SK-N-SH treated with all-trans-retinoic acid at 6 μM for 48 hours (cell line): ENCODE measurements around the gene PTCD1.
"Not testable (repeated sequence)": the region's sequence is repeated elsewhere in the genome, so short reads cannot be mapped to it uniquely, and the experiment has no call there.

Experiments used
- ATAC-seq: fragments of 200-7000 bp; cut with Tn5 transposase; 3 replicates; pipeline ENCODE4 v1.9.1; 2020; ENCODE audit warnings: mild to moderate bottlenecking, moderate library complexity
- ARNTL ChIP-seq: fragments of 450-650 bp; formaldehyde crosslinking; IDR thresholded peaks from 2 replicates; pipeline ENCODE4 v1.5.0; 2020; ENCODE audit warnings: low read depth, mild to moderate bottlenecking, moderate library complexity, borderline replicate concordance
- BACH2 ChIP-seq: fragments of 250-450 bp; sonication (Bioruptor Pico); IDR thresholded peaks from 2 replicates; pipeline ENCODE4 v1.9.0; 2021; ENCODE audit warnings: mild to moderate bottlenecking, borderline replicate concordance
- CREB5 ChIP-seq: fragments of 250-450 bp; sonication (Bioruptor Pico); IDR thresholded peaks from 2 replicates; pipeline ENCODE4 v1.5.1; 2020; ENCODE audit warnings: low read depth, mild to moderate bottlenecking, moderate library complexity
- GLIS3 ChIP-seq: fragments of 250-450 bp; sonication (Bioruptor Pico); IDR thresholded peaks from 2 replicates; pipeline ENCODE4 v1.5.0; 2020; ENCODE audit warnings: mild to moderate bottlenecking, moderate library complexity
- ISL1 ChIP-seq: fragments of 250-450 bp; sonication (Bioruptor Pico); IDR thresholded peaks from 2 replicates; pipeline ENCODE4 v2.1.2; 2022; ENCODE audit warnings: mild to moderate bottlenecking, moderate library complexity
- TCF4 ChIP-seq: fragments of 250-450 bp; sonication (Bioruptor Pico); IDR thresholded peaks from 2 replicates; pipeline ENCODE4 v1.8.0; 2021; ENCODE audit warnings: mild to moderate bottlenecking, moderate library complexity, borderline replicate concordance
- ZC3H10 ChIP-seq: fragments of 250-450 bp; sonication (Bioruptor Pico); IDR thresholded peaks from 2 replicates; pipeline ENCODE4 v1.5.1; 2021; ENCODE audit warnings: mild to moderate bottlenecking, moderate library complexity
- ZFP3 ChIP-seq: fragments of 250-450 bp; sonication (Bioruptor Pico); IDR thresholded peaks from 2 replicates; pipeline ENCODE4 v1.5.0; 2020; ENCODE audit warnings: mild to moderate bottlenecking, moderate library complexity
- ZFP30 ChIP-seq: fragments of 450-650 bp; formaldehyde crosslinking; IDR thresholded peaks from 2 replicates; pipeline ENCODE4 v1.5.0; 2022; ENCODE audit warnings: mild to moderate bottlenecking, moderate library complexity
- ZNF565 ChIP-seq: fragments of 450-650 bp; formaldehyde crosslinking; conservative IDR thresholded peaks from 2 replicates; pipeline ENCODE4 v1.5.0; 2020; ENCODE audit warnings: low read depth, mild to moderate bottlenecking, moderate library complexity
- ZNF70 ChIP-seq: fragments of 450-650 bp; formaldehyde crosslinking; IDR thresholded peaks from 2 replicates; pipeline ENCODE4 v1.5.0; 2020; ENCODE audit warnings: mild to moderate bottlenecking, moderate library complexity
- ZNF8 ChIP-seq: fragments of 450-650 bp; formaldehyde crosslinking; IDR thresholded peaks from 2 replicates; pipeline ENCODE4 v1.5.0; 2020; ENCODE audit warnings: mild to moderate bottlenecking, moderate library complexity
- TF ChIP-seq, protein P1 (sequence below): fragments of 250-450 bp; sonication (Bioruptor Pico); IDR thresholded peaks from 2 replicates; pipeline ENCODE4 v1.8.0; 2020; ENCODE audit warnings: mild to moderate bottlenecking, moderate library complexity, borderline replicate concordance
- TF ChIP-seq, protein P2 (sequence below): fragments of 250-450 bp; sonication (Bioruptor Pico); IDR thresholded peaks from 2 replicates; pipeline ENCODE4 v1.5.0; 2020; ENCODE audit warnings: mild to moderate bottlenecking, moderate library complexity
- TF ChIP-seq, protein P3 (sequence below): fragments of 250-450 bp; sonication (Bioruptor Pico); IDR thresholded peaks from 2 replicates; pipeline ENCODE4 v1.5.1; 2021; ENCODE audit warnings: mild to moderate bottlenecking, moderate library complexity

The PTCD1 gene

GRCh38 chr7:99387912-99388311 lies 50.7 kb downstream of the PTCD1 start:
- TF ChIP-seq, protein P1, sequence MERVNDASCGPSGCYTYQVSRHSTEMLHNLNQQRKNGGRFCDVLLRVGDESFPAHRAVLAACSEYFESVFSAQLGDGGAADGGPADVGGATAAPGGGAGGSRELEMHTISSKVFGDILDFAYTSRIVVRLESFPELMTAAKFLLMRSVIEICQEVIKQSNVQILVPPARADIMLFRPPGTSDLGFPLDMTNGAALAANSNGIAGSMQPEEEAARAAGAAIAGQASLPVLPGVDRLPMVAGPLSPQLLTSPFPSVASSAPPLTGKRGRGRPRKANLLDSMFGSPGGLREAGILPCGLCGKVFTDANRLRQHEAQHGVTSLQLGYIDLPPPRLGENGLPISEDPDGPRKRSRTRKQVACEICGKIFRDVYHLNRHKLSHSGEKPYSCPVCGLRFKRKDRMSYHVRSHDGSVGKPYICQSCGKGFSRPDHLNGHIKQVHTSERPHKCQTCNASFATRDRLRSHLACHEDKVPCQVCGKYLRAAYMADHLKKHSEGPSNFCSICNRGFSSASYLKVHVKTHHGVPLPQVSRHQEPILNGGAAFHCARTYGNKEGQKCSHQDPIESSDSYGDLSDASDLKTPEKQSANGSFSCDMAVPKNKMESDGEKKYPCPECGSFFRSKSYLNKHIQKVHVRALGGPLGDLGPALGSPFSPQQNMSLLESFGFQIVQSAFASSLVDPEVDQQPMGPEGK: no peak
- TF ChIP-seq CREB5 (CRISPR knock-in tag): no peak
- no peak for TF ChIP-seq ARNTL (CRISPR knock-in tag)
- no peak for TF ChIP-seq BACH2 (CRISPR knock-in tag)
- no peak for ATAC-seq

GRCh38 chr7:99387239-99387635 lies 51.4 kb downstream of the PTCD1 start:
- not testable (repeated sequence) for ATAC-seq
- TF ChIP-seq GLIS3 (CRISPR knock-in tag): 0 out of 2 replicates have a peak, but pooled peaks have one; percentile 38
- TF ChIP-seq, all 23 proteins: peak for 1; not testable (repeated sequence) for 22

DNA sequence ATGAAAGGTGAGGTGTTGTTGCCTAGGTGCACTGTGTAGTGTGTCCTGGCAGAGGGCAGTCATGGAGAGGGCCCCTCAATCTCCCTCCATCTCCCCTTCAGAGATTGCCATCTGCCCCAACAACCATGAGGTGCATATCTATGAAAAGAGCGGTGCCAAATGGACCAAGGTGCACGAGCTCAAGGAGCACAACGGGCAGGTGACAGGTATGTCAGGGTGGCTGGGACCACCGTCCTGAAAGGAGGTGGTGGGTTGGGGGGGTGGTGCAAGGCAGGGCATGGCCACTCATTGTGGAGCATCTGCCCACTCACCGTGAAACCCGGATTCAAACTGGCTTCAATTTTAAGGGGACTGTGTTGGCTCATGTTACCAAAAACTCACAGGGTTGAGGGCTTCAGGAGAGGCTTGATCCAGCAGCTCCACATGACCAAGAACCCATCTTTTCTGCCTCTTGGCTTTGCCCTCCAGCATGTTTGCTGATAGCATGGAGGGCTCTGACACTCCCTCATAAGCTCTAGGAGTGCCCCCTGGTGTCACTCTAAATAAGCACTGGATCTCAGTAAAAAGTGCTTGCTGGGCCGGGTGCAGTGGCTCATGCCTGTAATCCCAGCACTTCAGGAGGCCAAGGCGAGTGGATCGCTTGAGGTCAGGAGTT lies 51.9 kb downstream of the PTCD1 start:
- peak; percentile 50 for ATAC-seq
- TF ChIP-seq CREB5 (CRISPR knock-in tag): no peak
- no peak for TF ChIP-seq ZNF70 (CRISPR knock-in tag)
- TF ChIP-seq ZNF565 (CRISPR knock-in tag): no peak
- TF ChIP-seq ZFP3 (CRISPR knock-in tag): no peak
- TF ChIP-seq ZNF8 (CRISPR knock-in tag): no peak
- TF ChIP-seq TCF4: no peak
- TF ChIP-seq BACH2 (CRISPR knock-in tag): no peak
- no peak for TF ChIP-seq ISL1 (CRISPR knock-in tag)
- TF ChIP-seq, all 23 proteins: peak for 0

DNA sequence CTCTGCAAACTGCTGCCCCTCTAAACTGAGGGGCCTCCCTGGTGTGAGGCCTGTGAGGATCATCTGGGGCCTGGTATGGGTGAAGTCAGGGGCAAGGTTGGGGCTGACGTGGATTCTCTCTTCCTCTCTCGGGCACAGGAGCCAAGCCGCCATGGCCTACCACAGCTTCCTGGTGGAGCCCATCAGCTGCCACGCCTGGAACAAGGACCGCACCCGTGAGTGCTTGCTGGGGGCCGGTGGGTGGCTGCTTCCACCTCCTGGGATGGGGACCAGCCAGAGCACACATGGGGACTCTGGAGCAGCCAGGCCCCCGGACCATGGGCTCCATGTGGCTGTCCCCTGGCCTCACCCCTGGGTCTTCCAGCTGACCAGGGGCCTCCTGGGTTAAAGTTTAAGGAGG lies 53.0 kb downstream of the PTCD1 start:
- no peak for ATAC-seq
- TF ChIP-seq ZC3H10 (CRISPR knock-in tag) (no peak), ZFP30 (CRISPR knock-in tag) (no peak), CREB5 (CRISPR knock-in tag) (no peak), ZNF70 (CRISPR knock-in tag) (no peak)
- TF ChIP-seq, protein P2, sequence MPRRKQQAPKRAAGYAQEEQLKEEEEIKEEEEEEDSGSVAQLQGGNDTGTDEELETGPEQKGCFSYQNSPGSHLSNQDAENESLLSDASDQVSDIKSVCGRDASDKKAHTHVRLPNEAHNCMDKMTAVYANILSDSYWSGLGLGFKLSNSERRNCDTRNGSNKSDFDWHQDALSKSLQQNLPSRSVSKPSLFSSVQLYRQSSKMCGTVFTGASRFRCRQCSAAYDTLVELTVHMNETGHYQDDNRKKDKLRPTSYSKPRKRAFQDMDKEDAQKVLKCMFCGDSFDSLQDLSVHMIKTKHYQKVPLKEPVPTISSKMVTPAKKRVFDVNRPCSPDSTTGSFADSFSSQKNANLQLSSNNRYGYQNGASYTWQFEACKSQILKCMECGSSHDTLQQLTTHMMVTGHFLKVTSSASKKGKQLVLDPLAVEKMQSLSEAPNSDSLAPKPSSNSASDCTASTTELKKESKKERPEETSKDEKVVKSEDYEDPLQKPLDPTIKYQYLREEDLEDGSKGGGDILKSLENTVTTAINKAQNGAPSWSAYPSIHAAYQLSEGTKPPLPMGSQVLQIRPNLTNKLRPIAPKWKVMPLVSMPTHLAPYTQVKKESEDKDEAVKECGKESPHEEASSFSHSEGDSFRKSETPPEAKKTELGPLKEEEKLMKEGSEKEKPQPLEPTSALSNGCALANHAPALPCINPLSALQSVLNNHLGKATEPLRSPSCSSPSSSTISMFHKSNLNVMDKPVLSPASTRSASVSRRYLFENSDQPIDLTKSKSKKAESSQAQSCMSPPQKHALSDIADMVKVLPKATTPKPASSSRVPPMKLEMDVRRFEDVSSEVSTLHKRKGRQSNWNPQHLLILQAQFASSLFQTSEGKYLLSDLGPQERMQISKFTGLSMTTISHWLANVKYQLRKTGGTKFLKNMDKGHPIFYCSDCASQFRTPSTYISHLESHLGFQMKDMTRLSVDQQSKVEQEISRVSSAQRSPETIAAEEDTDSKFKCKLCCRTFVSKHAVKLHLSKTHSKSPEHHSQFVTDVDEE (CRISPR knock-in tag): no peak
- TF ChIP-seq, protein P3, sequence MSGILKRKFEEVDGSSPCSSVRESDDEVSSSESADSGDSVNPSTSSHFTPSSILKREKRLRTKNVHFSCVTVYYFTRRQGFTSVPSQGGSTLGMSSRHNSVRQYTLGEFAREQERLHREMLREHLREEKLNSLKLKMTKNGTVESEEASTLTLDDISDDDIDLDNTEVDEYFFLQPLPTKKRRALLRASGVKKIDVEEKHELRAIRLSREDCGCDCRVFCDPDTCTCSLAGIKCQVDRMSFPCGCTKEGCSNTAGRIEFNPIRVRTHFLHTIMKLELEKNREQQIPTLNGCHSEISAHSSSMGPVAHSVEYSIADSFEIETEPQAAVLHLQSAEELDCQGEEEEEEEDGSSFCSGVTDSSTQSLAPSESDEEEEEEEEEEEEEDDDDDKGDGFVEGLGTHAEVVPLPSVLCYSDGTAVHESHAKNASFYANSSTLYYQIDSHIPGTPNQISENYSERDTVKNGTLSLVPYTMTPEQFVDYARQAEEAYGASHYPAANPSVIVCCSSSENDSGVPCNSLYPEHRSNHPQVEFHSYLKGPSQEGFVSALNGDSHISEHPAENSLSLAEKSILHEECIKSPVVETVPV (CRISPR knock-in tag): no peak
